Prostate gland (tissue), 2 donors: Measurements from ENCODE around the gene CADPS. TPM values are rescaled to one million over a fixed set of nuclear protein-coding genes. Genes with fewer than 3 reads are reported as not detected.
A peak's percentile ranks its signal among the peaks of the same experiment; 100 is the strongest.

Experiments used
- DNase-seq: peaks from one replicate; pipeline ENCODE4 v3.0.0-alpha.2; 2019; ENCODE audit warnings: low spot score
- H3K27ac ChIP-seq, 2 donors: fragments of 200-600 bp; sonication (generic); 2 replicates each; pipeline ENCODE4 v1.5.1; 2017 to 2019
- H3K27me3 ChIP-seq: fragments of 200-600 bp; sonication (generic); replicated peaks from 2 replicates; pipeline ENCODE4 v1.5.1; 2019; ENCODE audit not compliant: insufficient read depth
- H3K36me3 ChIP-seq, 2 donors: fragments of 200-600 bp; sonication (generic); 1 replicate in 1 of 2; 2 replicates in 1 of 2; pipeline versions ENCODE4 v1.5.1 to v1.8.1; 2017 to 2019
- H3K4me1 ChIP-seq: fragments of 200-600 bp; sonication (generic); replicated peaks from 2 replicates; pipeline ENCODE4 v1.5.1; 2019
- H3K4me3 ChIP-seq, 2 donors: fragments of 200-600 bp; sonication (generic); 2 replicates each; pipeline ENCODE4 v1.5.1; 2017 to 2019
- H3K9me3 ChIP-seq: fragments of 200-600 bp; sonication (generic); 2 replicates; pipeline ENCODE4 v1.5.1; 2017
- CTCF ChIP-seq, 4 experiments: fragments of 200-600 bp in 2 of 4; fragments of 450-650 bp in 2 of 4; sonication (generic) in 2 of 4; IDR thresholded peaks; 1 replicate in 3 of 4; 2 replicates in 1 of 4; pipeline ENCODE4 v1.5.1; 2016 to 2019; ENCODE audit warnings: antibody characterized with exemption in 4 of 4, mild to moderate bottlenecking in 2 of 4, moderate library complexity in 2 of 4
- POLR2A ChIP-seq: fragments of 450-650 bp; IDR thresholded peaks from one replicate; pipeline ENCODE4 v1.6.1; 2016; ENCODE audit warnings: antibody characterized with exemption, mild to moderate bottlenecking
- POLR2AphosphoS5 ChIP-seq: sonication (generic); formaldehyde crosslinking; IDR thresholded peaks from one replicate; pipeline ENCODE4 v1.6.1; 2017; ENCODE audit warnings: antibody characterized with exemption
- WGBS: methylation state at CpG from one replicate; pipeline ENCODE4 v1.1.5; 2018; 5-methylcytosine and 5-hydroxymethylcytosine counted together
- intact Hi-C: fragments of 100-400 bp; cut with DNase I; formaldehyde crosslinking; loops from one replicate; pipeline ENCODE4 v1.14.2; 2022
- total RNA-seq, 2 donors: library from RNA; depleted of rRNA; stranded (reverse); fragments of >200 nt; gene quantifications; one replicate each; pipeline ENCODE4 v1.1.0, GENCODE V29; 2016

The CADPS gene
- total RNA-seq, 2 donors from 2014 or later = 4.0 to 7.7 TPM

- no peak overlapping the region for H3K4me3 ChIP-seq
- DNase-seq = no peak
- H3K27ac ChIP-seq = no peak overlapping the region
- no peaks in the 10 kb centered on the region for H3K36me3 ChIP-seq
- no peaks in the 10 kb centered on the region for H3K27me3 ChIP-seq
- no peaks in the 10 kb centered on the region for H3K4me1 ChIP-seq
- intact Hi-C loops = loop anchor here (5.0 kb wide), 2 partner anchors 573 to 603 kb away; no protein-coding TSS in a partner anchor
- H3K9me3 ChIP-seq = no peaks in the 10 kb centered on the region
- TF ChIP-seq POLR2AphosphoS5 = no peak
- TF ChIP-seq POLR2A = no peak
- no peak for TF ChIP-seq CTCF (IDR thresholded peaks at IDR 0.05)
Observed at GRCh38 chr3:62624185-62624584, 251.0 kb downstream of the CADPS start.

- intact Hi-C loops = loop anchor here (5.0 kb wide), 2 partner anchors 575 to 605 kb away; no protein-coding TSS in a partner anchor
- peak; percentile 10 for DNase-seq
Observed at GRCh38 chr3:62622553-62623174, 252.6 kb downstream of the CADPS start.

GRCh38 chr3:62621925-62622324 is 253.3 kb downstream of the CADPS start:
- Histone ChIP-seq H3K27me3 (no peaks in the 10 kb centered on the region), H3K4me1 (no peaks in the 10 kb centered on the region), H3K36me3 (no peaks in the 10 kb centered on the region), H3K4me3 (no peak overlapping the region), H3K9me3 (no peaks in the 10 kb centered on the region), H3K27ac (no peak overlapping the region)
- WGBS = 62% methylated on average over 6 of the region's 6 CpGs
- DNase-seq = no peak
- TF ChIP-seq CTCF (IDR thresholded peaks at IDR 0.05) (no peak), POLR2AphosphoS5 (no peak)
- intact Hi-C loops = loop anchor here (5.0 kb wide), 2 partner anchors 575 to 605 kb away; no protein-coding TSS in a partner anchor

More at GRCh38 chr3:62622553-62623174, 252.6 kb downstream of the CADPS start:
- no peaks in the 10 kb centered on the region for H3K36me3 ChIP-seq
- WGBS = 46% methylated on average over 5 of the region's 5 CpGs
- no peaks in the 10 kb centered on the region for H3K9me3 ChIP-seq
- no peaks in the 10 kb centered on the region for H3K4me1 ChIP-seq
- H3K4me3 ChIP-seq = no peak overlapping the region
- no peak overlapping the region for H3K27ac ChIP-seq
- TF ChIP-seq CTCF (IDR thresholded peaks at IDR 0.05) (peak; percentile 35 to 64 (median 50)), POLR2A (no peak)
- H3K27me3 ChIP-seq = no peaks in the 10 kb centered on the region

GRCh38 chr3:62621176-62621575 is 254.0 kb downstream of the CADPS start:
- 69% methylated on average over 3 of the region's 3 CpGs for WGBS
- Histone ChIP-seq H3K4me1 (no peaks in the 10 kb centered on the region), H3K36me3 (no peaks in the 10 kb centered on the region), H3K4me3 (no peak overlapping the region), H3K27me3 (no peaks in the 10 kb centered on the region), H3K9me3 (no peaks in the 10 kb centered on the region), H3K27ac (no peak overlapping the region)
- TF ChIP-seq POLR2A (no peak), CTCF (IDR thresholded peaks at IDR 0.05) (no peak), POLR2AphosphoS5 (no peak)
- no peak for DNase-seq
- intact Hi-C loops = loop anchor here (5.0 kb wide), 2 partner anchors 576 to 606 kb away; no protein-coding TSS in a partner anchor

GRCh38 chr3:62615258-62615849 is 259.9 kb downstream of the CADPS start:
- Histone ChIP-seq H3K9me3 (no peaks in the 10 kb centered on the region), H3K27ac (no peak overlapping the region), H3K4me3 (no peak overlapping the region), H3K36me3 (no peaks in the 10 kb centered on the region), H3K4me1 (no peaks in the 10 kb centered on the region), H3K27me3 (no peaks in the 10 kb centered on the region)
- DNase-seq = no peak
- intact Hi-C loops = no loop called here
- TF ChIP-seq POLR2A (no peak), POLR2AphosphoS5 (no peak), CTCF (IDR thresholded peaks at IDR 0.05) (no peak)
- WGBS = 56% methylated on average over 5 of the region's 5 CpGs
